Stimulated activated memory B cell treated with anti-CD40 and anti-IgM and Interleukin-4, amounts not matched to agents 10 μg/mL and 1 μg/mL and 100 μg/mL, for 72 hours (primary cell): ENCODE results near the gene SLITRK6.

ENCODE experiments used
- ATAC-seq: fragments of 150-1000 bp; cut with Tn5 transposase; 2 replicates; pipeline ENCODE4 v1.10.0; 2021
- H3K27ac Mint-ChIP-seq: one replicate; pipeline ENCODE4 v1.8.0; 2022; ENCODE audit warnings: mild to moderate bottlenecking, mixed read lengths
- H3K27me3 Mint-ChIP-seq: one replicate; pipeline ENCODE4 v1.8.0; 2022; ENCODE audit warnings: mixed read lengths
- H3K36me3 Mint-ChIP-seq: one replicate; pipeline ENCODE4 v1.8.0; 2022; ENCODE audit warnings: mixed read lengths
- H3K4me1 Mint-ChIP-seq: one replicate; pipeline ENCODE4 v1.8.0; 2022; ENCODE audit warnings: mixed read lengths
- H3K4me3 Mint-ChIP-seq: one replicate; pipeline ENCODE4 v1.8.0; 2022; ENCODE audit warnings: mild to moderate bottlenecking, moderate library complexity, mixed read lengths
- H3K9me3 Mint-ChIP-seq: one replicate; pipeline ENCODE4 v1.8.0; 2022; ENCODE audit warnings: mixed read lengths

SLITRK6 gene

GRCh38 chr13:85799097-85799582, at the start of gene SLITRK6:
TSS of gene SLITRK6 (minus strand) at chr13:85799419. CDS start at chr13:85796508, 2,911 bp downstream.
- no peaks in the 10 kb centered on the region for H3K36me3 Mint-ChIP-seq
- no peak within 1 kb of the TSS for H3K27ac Mint-ChIP-seq
- H3K4me3 Mint-ChIP-seq: no peak within 1 kb of the TSS
- no peaks in the 10 kb centered on the region for H3K27me3 Mint-ChIP-seq
- ATAC-seq: no peak
- H3K4me1 Mint-ChIP-seq: no peaks in the 10 kb centered on the region
- H3K9me3 Mint-ChIP-seq: no peaks in the 10 kb centered on the region

- Mint-ChIP-seq H3K9me3 (peaks cover 13% of the 10 kb centered on the region), H3K27ac (no peak overlapping the region), H3K27me3 (no peaks in the 10 kb centered on the region), H3K36me3 (no peaks in the 10 kb centered on the region), H3K4me1 (no peaks in the 10 kb centered on the region), H3K4me3 (no peak overlapping the region)
- ATAC-seq: no peak
Measured at GRCh38 chr13:85847012-85847411, 47.8 kb upstream of the SLITRK6 start.

GRCh38 chr13:85841427-85841826, 42.2 kb upstream of the SLITRK6 start:
- Mint-ChIP-seq H3K4me3 (no peak overlapping the region), H3K4me1 (no peaks in the 10 kb centered on the region), H3K36me3 (no peaks in the 10 kb centered on the region), H3K27ac (no peak overlapping the region), H3K9me3 (peaks cover 2% of the 10 kb centered on the region), H3K27me3 (no peaks in the 10 kb centered on the region)
- no peak for ATAC-seq

GRCh38 chr13:85833921-85834320, 34.7 kb upstream of the SLITRK6 start:
- no peaks in the 10 kb centered on the region for H3K36me3 Mint-ChIP-seq
- ATAC-seq: no peak
- H3K27me3 Mint-ChIP-seq: no peaks in the 10 kb centered on the region
- no peaks in the 10 kb centered on the region for H3K4me1 Mint-ChIP-seq
- H3K9me3 Mint-ChIP-seq: no peaks in the 10 kb centered on the region
- H3K27ac Mint-ChIP-seq: no peak overlapping the region
- H3K4me3 Mint-ChIP-seq: no peak overlapping the region

- no peak for ATAC-seq
- no peaks in the 10 kb centered on the region for H3K9me3 Mint-ChIP-seq
- H3K27me3 Mint-ChIP-seq: no peaks in the 10 kb centered on the region
- no peak overlapping the region for H3K27ac Mint-ChIP-seq
- H3K4me1 Mint-ChIP-seq: no peaks in the 10 kb centered on the region
- H3K36me3 Mint-ChIP-seq: no peaks in the 10 kb centered on the region
- H3K4me3 Mint-ChIP-seq: no peak overlapping the region
Measured at GRCh38 chr13:85828094-85828684, 29.0 kb upstream of the SLITRK6 start.

- no peaks in the 10 kb centered on the region for H3K4me1 Mint-ChIP-seq
- H3K9me3 Mint-ChIP-seq: no peaks in the 10 kb centered on the region
- H3K36me3 Mint-ChIP-seq: no peaks in the 10 kb centered on the region
- H3K27me3 Mint-ChIP-seq: no peaks in the 10 kb centered on the region
- no peak overlapping the region for H3K27ac Mint-ChIP-seq
- no peak for ATAC-seq
- no peak overlapping the region for H3K4me3 Mint-ChIP-seq
Measured at GRCh38 chr13:85825454-85825853, 26.2 kb upstream of the SLITRK6 start.

- H3K27me3 Mint-ChIP-seq: no peaks in the 10 kb centered on the region
- no peaks in the 10 kb centered on the region for H3K4me1 Mint-ChIP-seq
- H3K36me3 Mint-ChIP-seq: no peaks in the 10 kb centered on the region
- no peak for ATAC-seq
- H3K4me3 Mint-ChIP-seq: no peak overlapping the region
- no peaks in the 10 kb centered on the region for H3K9me3 Mint-ChIP-seq
- H3K27ac Mint-ChIP-seq: no peak overlapping the region
Measured at GRCh38 chr13:85823832-85824231, 24.6 kb upstream of the SLITRK6 start.

GRCh38 chr13:85819513-85819912, 20.3 kb upstream of the SLITRK6 start:
- Mint-ChIP-seq H3K9me3 (peaks cover 2% of the 10 kb centered on the region), H3K27ac (no peak overlapping the region), H3K4me1 (no peaks in the 10 kb centered on the region), H3K27me3 (no peaks in the 10 kb centered on the region), H3K36me3 (no peaks in the 10 kb centered on the region), H3K4me3 (no peak overlapping the region)
- ATAC-seq: no peak

GRCh38 chr13:85816413-85816812, 17.2 kb upstream of the SLITRK6 start:
- Mint-ChIP-seq H3K27ac (no peak overlapping the region), H3K4me1 (no peaks in the 10 kb centered on the region), H3K27me3 (no peaks in the 10 kb centered on the region), H3K9me3 (peaks cover 3% of the 10 kb centered on the region), H3K4me3 (no peak overlapping the region), H3K36me3 (no peaks in the 10 kb centered on the region)
- no peak for ATAC-seq

- Mint-ChIP-seq H3K9me3 (peaks cover 3% of the 10 kb centered on the region), H3K36me3 (no peaks in the 10 kb centered on the region), H3K4me1 (no peaks in the 10 kb centered on the region), H3K27ac (no peak overlapping the region), H3K4me3 (no peak overlapping the region), H3K27me3 (no peaks in the 10 kb centered on the region)
- ATAC-seq: no peak
Measured at GRCh38 chr13:85812282-85812681, 13.1 kb upstream of the SLITRK6 start.

- Mint-ChIP-seq H3K36me3 (no peaks in the 10 kb centered on the region), H3K4me3 (no peak overlapping the region), H3K9me3 (no peaks in the 10 kb centered on the region), H3K4me1 (no peaks in the 10 kb centered on the region), H3K27me3 (no peaks in the 10 kb centered on the region), H3K27ac (no peak overlapping the region)
- no peak for ATAC-seq
Measured at GRCh38 chr13:85808811-85809210, 9.6 kb upstream of the SLITRK6 start.

GRCh38 chr13:85806553-85807175, 7.4 kb upstream of the SLITRK6 start:
- H3K9me3 Mint-ChIP-seq: no peaks in the 10 kb centered on the region
- no peak overlapping the region for H3K27ac Mint-ChIP-seq
- ATAC-seq: no peak
- no peaks in the 10 kb centered on the region for H3K36me3 Mint-ChIP-seq
- H3K4me3 Mint-ChIP-seq: no peak overlapping the region
- no peaks in the 10 kb centered on the region for H3K27me3 Mint-ChIP-seq
- H3K4me1 Mint-ChIP-seq: no peaks in the 10 kb centered on the region

GRCh38 chr13:85798556-85798955, 663 bp downstream of the SLITRK6 start:
- Mint-ChIP-seq H3K9me3 (no peaks in the 10 kb centered on the region), H3K27me3 (no peaks in the 10 kb centered on the region), H3K36me3 (no peaks in the 10 kb centered on the region), H3K4me1 (no peaks in the 10 kb centered on the region), H3K4me3 (no peak overlapping the region), H3K27ac (no peak overlapping the region)
- no peak for ATAC-seq

GRCh38 chr13:85797311-85797710, 1.9 kb downstream of the SLITRK6 start:
- Mint-ChIP-seq H3K36me3 (no peaks in the 10 kb centered on the region), H3K27me3 (no peaks in the 10 kb centered on the region), H3K27ac (no peak overlapping the region), H3K9me3 (no peaks in the 10 kb centered on the region), H3K4me1 (no peaks in the 10 kb centered on the region), H3K4me3 (no peak overlapping the region)
- no peak for ATAC-seq

GRCh38 chr13:85785205-85785604, 14.0 kb downstream of the SLITRK6 start:
- no peaks in the 10 kb centered on the region for H3K4me1 Mint-ChIP-seq
- no peak for ATAC-seq
- no peak overlapping the region for H3K27ac Mint-ChIP-seq
- H3K9me3 Mint-ChIP-seq: no peaks in the 10 kb centered on the region
- no peaks in the 10 kb centered on the region for H3K27me3 Mint-ChIP-seq
- no peak overlapping the region for H3K4me3 Mint-ChIP-seq
- H3K36me3 Mint-ChIP-seq: no peaks in the 10 kb centered on the region

GRCh38 chr13:85772367-85772766, 26.9 kb downstream of the SLITRK6 start:
- Mint-ChIP-seq H3K4me3 (no peak overlapping the region), H3K4me1 (peaks cover 10% of the 10 kb centered on the region), H3K9me3 (peaks cover 5% of the 10 kb centered on the region), H3K27ac (no peak overlapping the region), H3K27me3 (no peaks in the 10 kb centered on the region), H3K36me3 (no peaks in the 10 kb centered on the region)
- no peak for ATAC-seq
